ENCODE data around the gene KDR. TPM values are rescaled to one million over a fixed set of nuclear protein-coding genes. Genes with fewer than 3 reads are reported as not detected.

Gene KDR
- total and polyA plus RNA-seq, 10 of the 15 experiments (the other 5 are each of a cell fraction or from before 2014, with no cell fraction given): 0.04 to 0.13 TPM; not detected in 8

DNA sequence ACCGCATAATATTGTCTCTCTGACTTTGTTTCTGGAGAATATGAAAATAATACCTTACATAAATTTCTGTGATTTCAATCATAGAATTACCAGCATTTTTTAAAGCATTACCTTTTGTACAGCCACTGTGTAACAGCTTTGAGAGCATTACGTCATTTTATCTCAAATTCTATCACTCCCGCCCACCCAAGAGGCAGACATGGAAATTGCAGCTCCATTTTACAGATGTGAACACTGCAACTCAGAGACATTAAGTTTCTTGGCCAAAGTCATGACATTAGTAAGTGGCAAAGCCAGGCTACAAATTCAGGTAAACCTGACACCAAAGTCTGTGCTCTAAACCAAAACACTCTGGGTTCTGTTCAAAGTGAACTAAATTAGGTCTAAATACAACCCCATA, 33.6 kb upstream of the KDR start (continued):
- TF ChIP-seq, protein P1, sequence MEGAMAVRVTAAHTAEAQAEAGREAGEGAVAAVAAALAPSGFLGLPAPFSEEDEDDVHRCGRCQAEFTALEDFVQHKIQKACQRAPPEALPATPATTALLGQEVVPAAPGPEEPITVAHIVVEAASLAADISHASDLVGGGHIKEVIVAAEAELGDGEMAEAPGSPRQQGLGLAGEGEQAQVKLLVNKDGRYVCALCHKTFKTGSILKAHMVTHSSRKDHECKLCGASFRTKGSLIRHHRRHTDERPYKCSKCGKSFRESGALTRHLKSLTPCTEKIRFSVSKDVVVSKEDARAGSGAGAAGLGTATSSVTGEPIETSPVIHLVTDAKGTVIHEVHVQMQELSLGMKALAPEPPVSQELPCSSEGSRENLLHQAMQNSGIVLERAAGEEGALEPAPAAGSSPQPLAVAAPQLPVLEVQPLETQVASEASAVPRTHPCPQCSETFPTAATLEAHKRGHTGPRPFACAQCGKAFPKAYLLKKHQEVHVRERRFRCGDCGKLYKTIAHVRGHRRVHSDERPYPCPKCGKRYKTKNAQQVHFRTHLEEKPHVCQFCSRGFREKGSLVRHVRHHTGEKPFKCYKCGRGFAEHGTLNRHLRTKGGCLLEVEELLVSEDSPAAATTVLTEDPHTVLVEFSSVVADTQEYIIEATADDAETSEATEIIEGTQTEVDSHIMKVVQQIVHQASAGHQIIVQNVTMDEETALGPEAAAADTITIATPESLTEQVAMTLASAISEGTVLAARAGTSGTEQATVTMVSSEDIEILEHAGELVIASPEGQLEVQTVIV (IDR thresholded peaks at IDR 0.05; ENCODE audit: borderline replicate concordance, partially characterized antibody): no peak
- TF ChIP-seq CBX3 (IDR thresholded peaks at IDR 0.05; ENCODE audit: borderline replicate concordance, low read depth): no peak
- TF ChIP-seq GABPA (IDR thresholded peaks at IDR 0.05; ENCODE audit: low read depth): no peak
- TF ChIP-seq RELA (IDR thresholded peaks at IDR 0.05; ENCODE audit: borderline replicate concordance, partially characterized antibody): no peak
- no peak for TF ChIP-seq CHD4 (IDR thresholded peaks at IDR 0.05)

DNA sequence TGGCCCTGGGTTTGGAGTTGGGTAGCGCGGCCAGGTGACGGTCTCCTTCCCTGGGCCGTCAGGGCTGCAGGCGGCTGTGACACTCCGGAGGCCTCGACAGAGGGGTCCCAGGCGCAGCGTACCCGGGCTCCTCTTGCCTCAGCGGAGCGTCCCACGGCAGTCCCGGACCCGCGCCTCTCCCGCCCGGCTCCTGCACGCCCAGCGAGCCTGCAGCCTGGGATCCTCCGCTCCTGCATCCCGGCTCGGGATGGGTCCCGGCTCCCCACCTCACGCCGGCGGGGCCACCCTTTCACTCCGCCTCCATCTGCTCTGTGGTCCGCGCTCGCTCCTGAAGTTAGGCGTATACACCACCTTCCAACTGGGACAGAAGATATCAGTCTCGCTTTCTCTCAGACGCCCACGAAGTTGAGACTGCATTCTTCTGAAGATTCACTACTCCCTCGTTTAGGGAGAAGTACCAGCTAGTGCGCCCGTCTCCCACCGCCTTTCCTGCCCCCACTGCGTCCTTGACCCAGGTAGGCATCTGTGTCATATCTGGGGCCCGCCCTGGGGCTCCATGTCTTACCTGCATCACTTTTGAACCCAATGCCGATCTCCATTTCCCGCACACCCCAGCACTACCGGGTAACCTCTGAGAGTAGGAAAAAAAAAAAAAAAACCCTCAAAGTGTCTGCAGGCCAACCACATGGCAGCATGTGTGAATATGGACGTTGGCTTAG, 32.3 kb upstream of the KDR start:
- 31% methylated on average over 44 of the region's 45 CpGs for WGBS (ENCODE audit: insufficient coverage, insufficient replicate concordance, low lambda C conversion rate, missing lambda C conversion rate)
- H3K27ac ChIP-seq (ENCODE audit: control insufficient read depth, insufficient read depth): no peak overlapping the region
- TF ChIP-seq PAX8 (IDR thresholded peaks at IDR 0.05): no peak
- TF ChIP-seq CHD4 (IDR thresholded peaks at IDR 0.05): no peak
- no peaks in the 10 kb centered on the region for H3K4me1 ChIP-seq (ENCODE audit: control insufficient read depth, insufficient read depth, low read length)
- CTCF ChIA-PET: no interaction called here
- H2AFZ ChIP-seq (ENCODE audit: control insufficient read depth, low read depth, low read length): no peak overlapping the region
- FAIRE-seq: no peak
- SMC1A ChIA-PET (ENCODE audit: uncharacterized antibody, unreplicated experiment): interaction anchor here (0.5 to 0.6 kb wide), 2 partner anchors 16 to 47 kb away, joined by 3 to 4 read pairs; no protein-coding TSS in a partner anchor
- H3K79me2 ChIP-seq (ENCODE audit: control insufficient read depth, insufficient read depth, low read length): no peaks in the 10 kb centered on the region
- no peak for DNase-seq (ENCODE audit: low read depth, low spot score)
- no peaks in the 10 kb centered on the region; a peak in 1 of 4 replicates for H3K27me3 ChIP-seq (replicated peaks in 1 of 2; ENCODE audit: control insufficient read depth in 2 of 2, insufficient read depth in 2 of 2, low read length in 1 of 2)
- no peaks in the 10 kb centered on the region for H3K36me3 ChIP-seq (ENCODE audit: control insufficient read depth in 2 of 2, insufficient read depth in 2 of 2, low read length in 1 of 2)
- no peak overlapping the region for H3K4me3 ChIP-seq
- BruUV-seq (replicated peaks): no TSS peak
- POLR2A ChIA-PET: no interaction called here
- no peak for ATAC-seq
- no peak overlapping the region for H3K4me2 ChIP-seq (ENCODE audit: control insufficient read depth, insufficient read depth)
- no peaks in the 10 kb centered on the region for H4K20me1 ChIP-seq (ENCODE audit: control insufficient read depth, insufficient read depth)
- in situ Hi-C loops (cut with MboI): no loop called here
- intact Hi-C loops (cut with micrococcal nuclease; ENCODE audit: unreplicated experiment): no loop called here
- RAD21 ChIA-PET (ENCODE audit: unreplicated experiment): interaction anchor here (0.6 kb wide), 1 partner anchor 187 kb away, joined by 3 read pairs; no protein-coding TSS in a partner anchor
- no peak overlapping the region for H3K9ac ChIP-seq (ENCODE audit: control insufficient read depth, insufficient read depth, low read length)
- H3K9me3 ChIP-seq (replicated peaks; ENCODE audit: control insufficient read depth, insufficient read depth, low read length): no peaks in the 10 kb centered on the region
